Stimulated activated naive B cell treated with anti-CD40 and anti-IgM and Interleukin-4, amounts not matched to agents 10 μg/mL and 1 μg/mL and 100 μg/mL, for 72 hours (primary cell): ENCODE data around the gene CIAO3.
"Not testable (repeated sequence)": the region's sequence is repeated elsewhere in the genome, so short reads cannot be mapped to it uniquely, and the experiment has no call there.

Experiments
- ATAC-seq, 2 donors: fragments of 150-1000 bp; cut with Tn5 transposase; replicated peaks; 2 replicates each; pipeline ENCODE4 v1.10.0; 2021; ENCODE audit warnings: moderate library complexity in 1 of 2
- DNase-seq: peaks from one replicate; pipeline ENCODE4 v3.0.0; 2021
- H3K27ac Mint-ChIP-seq: one replicate; pipeline ENCODE4 v1.8.0; 2022; ENCODE audit warnings: mild to moderate bottlenecking, mixed read lengths
- H3K27me3 Mint-ChIP-seq, 2 donors: one replicate each; pipeline ENCODE4 v1.8.0; 2022; ENCODE audit warnings: mixed read lengths in 2 of 2
- H3K36me3 Mint-ChIP-seq, 2 donors: one replicate each; pipeline ENCODE4 v1.8.0; 2022; ENCODE audit warnings: mixed read lengths in 2 of 2, mild to moderate bottlenecking in 1 of 2
- H3K4me1 Mint-ChIP-seq, 2 donors: one replicate each; pipeline ENCODE4 v1.8.0; 2022; ENCODE audit warnings: mixed read lengths in 2 of 2, mild to moderate bottlenecking in 1 of 2
- H3K4me3 Mint-ChIP-seq, 2 donors: one replicate each; pipeline ENCODE4 v1.8.0; 2022; ENCODE audit warnings: mild to moderate bottlenecking in 2 of 2, mixed read lengths in 2 of 2, moderate library complexity in 1 of 2
- H3K9me3 Mint-ChIP-seq, 2 donors: one replicate each; pipeline ENCODE4 v1.8.0; 2022; ENCODE audit warnings: mixed read lengths in 2 of 2, mild to moderate bottlenecking in 1 of 2

The CIAO3 gene

DNA sequence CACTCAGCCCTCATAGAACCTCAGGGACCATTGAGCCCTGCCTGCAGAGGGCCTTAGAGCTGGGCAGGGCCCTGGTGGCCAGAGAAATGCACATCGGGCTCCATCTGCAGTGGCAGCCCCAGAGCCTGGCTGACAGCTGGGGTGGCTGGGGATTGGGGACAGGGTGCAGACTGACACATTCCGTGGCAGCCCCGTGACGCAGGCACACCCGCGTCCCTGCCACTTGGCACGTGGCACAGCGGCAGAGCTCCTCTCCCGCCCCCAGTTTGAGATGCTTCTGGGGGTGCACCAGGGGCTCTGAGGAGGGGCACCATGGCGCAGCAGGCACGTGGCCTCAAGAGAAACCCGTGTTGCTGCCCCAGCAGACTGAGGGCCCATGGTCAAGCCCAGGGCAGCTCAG, 37.4 kb downstream of the CIAO3 start:
- H3K4me3 Mint-ChIP-seq, result no peak overlapping the region
- no peaks in the 10 kb centered on the region for H3K9me3 Mint-ChIP-seq
- ATAC-seq (no peak), DNase-seq (no peak)
- H3K4me1 Mint-ChIP-seq, result peaks cover 7 to 11% of the 10 kb centered on the region in 2 donors
- H3K27ac Mint-ChIP-seq, result no peak overlapping the region
- H3K36me3 Mint-ChIP-seq, result peaks cover 0 to 3% of the 10 kb centered on the region in 2 donors
- H3K27me3 Mint-ChIP-seq, result peaks cover 49 to 76% of the 10 kb centered on the region in 2 donors

DNA sequence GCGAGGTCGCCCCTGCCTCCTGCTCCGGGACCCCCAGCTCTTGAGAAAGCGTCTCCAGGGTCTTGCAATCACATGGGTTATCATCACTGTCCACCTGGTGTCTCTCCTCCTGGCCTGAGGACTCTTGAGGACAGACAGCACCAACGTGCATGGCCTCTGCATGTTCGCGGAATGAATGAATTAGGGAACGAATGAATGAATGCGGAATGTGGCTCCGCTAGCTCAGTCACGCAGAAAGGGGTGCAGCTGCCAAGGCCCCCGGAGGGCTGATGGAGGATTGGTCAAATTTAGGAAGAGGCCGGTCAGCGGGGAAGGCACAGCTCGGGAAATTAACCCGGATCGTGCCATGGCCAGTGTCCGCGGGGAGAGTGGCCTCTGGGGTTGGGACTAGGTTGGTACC, 38.5 kb downstream of the CIAO3 start:
- peaks cover 6 to 7% of the 10 kb centered on the region in 2 donors for H3K4me1 Mint-ChIP-seq
- peaks cover 39 to 74% of the 10 kb centered on the region in 2 donors for H3K27me3 Mint-ChIP-seq
- H3K27ac Mint-ChIP-seq, result no peak overlapping the region
- ATAC-seq, result no peak
- DNase-seq, result no peak
- no peak overlapping the region for H3K4me3 Mint-ChIP-seq
- no peaks in the 10 kb centered on the region for H3K9me3 Mint-ChIP-seq
- peaks cover 0 to 3% of the 10 kb centered on the region in 2 donors for H3K36me3 Mint-ChIP-seq

DNA sequence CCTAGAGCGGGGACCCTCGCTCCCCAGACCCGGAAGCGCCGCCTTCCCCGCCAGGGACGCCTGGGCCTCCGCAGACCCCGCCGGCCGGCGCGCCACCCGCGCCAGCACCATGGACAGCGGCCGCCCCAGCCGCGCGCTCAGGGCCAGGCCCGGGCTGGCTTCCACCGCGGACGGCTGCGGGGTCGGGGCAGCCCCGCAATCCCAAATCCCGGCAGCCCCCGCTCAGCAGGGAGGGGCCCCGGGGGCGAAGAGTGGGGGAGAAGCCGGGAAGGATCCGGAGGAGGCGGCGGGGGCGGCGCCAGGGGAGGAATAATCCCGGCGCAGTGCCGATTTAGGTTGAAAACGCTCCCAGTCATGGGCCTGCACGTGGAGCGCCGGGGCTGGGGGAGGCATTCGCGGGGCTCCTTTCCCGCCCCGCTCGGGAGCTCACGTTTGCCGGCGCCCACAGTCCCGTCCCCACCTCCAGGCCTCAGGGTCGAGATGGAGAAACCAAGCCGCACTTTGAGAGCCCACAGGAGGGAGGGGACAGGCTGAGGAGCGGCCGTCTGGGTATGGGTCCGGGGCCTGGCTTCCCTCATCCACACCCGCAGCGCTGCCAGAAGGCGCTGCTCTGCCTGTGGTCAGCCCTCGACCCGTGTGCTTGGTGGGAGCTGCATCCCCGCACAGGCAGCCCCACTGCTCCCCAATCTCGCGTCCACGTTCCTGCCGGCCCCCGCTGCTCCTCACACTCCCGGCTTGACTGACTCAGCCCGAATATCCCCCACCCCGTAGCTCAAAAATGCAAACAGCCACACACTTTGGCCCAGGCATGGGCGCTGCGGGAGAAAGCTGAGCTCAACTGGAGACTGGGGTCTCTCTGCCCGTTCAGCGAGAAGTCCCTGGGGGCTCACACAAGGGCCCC, 39.9 kb downstream of the CIAO3 start:
- H3K27me3 Mint-ChIP-seq, result peaks cover 27 to 74% of the 10 kb centered on the region in 2 donors

DNA sequence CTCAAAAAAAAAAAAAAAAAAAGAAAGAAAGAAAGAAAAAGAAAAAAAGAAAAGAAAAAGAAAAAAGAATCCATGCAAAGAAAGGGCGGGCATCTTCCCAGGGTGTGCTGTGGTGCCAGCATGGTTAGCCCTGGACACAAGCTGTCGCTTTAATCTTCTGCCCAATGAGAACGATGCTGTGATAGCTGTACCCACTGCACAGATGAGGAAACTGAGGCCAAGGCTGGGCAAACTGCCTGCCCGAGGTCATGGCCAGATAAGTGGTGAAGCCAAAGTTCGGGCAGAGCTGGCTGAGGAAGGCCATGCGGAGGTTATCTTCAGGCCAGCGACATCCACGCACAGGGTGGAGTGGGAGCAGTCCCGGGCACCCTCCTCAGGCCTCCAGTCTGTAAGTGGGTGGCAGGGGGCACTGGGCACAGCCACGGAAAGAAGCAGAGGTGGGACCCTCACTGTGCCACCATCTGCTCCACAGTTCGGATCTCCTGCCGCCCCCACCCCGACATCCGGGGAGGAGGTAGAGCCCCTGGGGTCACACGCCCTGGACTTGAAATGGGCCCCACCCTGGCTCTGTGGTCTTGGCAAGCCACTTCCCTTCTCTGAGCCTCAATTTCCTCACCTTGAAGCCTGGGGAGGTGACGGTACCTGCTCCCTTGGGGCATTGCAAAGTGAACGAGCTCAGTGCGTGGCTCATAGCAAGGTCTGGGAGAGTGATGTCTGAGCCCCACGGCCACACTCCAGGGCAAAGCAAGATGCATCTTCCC, 41.7 kb downstream of the CIAO3 start:
- peaks cover 10 to 11% of the 10 kb centered on the region in 2 donors for H3K4me1 Mint-ChIP-seq
- H3K9me3 Mint-ChIP-seq, result no peaks in the 10 kb centered on the region
- DNase-seq, result no peak
- no peak for ATAC-seq
- peaks cover 3% of the 10 kb centered on the region in 2 donors for H3K36me3 Mint-ChIP-seq
- H3K27ac Mint-ChIP-seq, result no peak overlapping the region
- no peak overlapping the region for H3K4me3 Mint-ChIP-seq
- peaks cover 33 to 74% of the 10 kb centered on the region in 2 donors for H3K27me3 Mint-ChIP-seq

More for the DNA sequence above, 39.9 kb downstream of the CIAO3 start:
- peaks cover under 1 to 5% of the 10 kb centered on the region in 2 donors for H3K4me1 Mint-ChIP-seq
- DNase-seq, result no peak
- H3K27ac Mint-ChIP-seq, result no peak overlapping the region
- ATAC-seq, result peak; percentile 48 to 74
- no peak overlapping the region for H3K4me3 Mint-ChIP-seq
- H3K9me3 Mint-ChIP-seq, result no peaks in the 10 kb centered on the region
- peaks cover 0 to 3% of the 10 kb centered on the region in 2 donors for H3K36me3 Mint-ChIP-seq

DNA sequence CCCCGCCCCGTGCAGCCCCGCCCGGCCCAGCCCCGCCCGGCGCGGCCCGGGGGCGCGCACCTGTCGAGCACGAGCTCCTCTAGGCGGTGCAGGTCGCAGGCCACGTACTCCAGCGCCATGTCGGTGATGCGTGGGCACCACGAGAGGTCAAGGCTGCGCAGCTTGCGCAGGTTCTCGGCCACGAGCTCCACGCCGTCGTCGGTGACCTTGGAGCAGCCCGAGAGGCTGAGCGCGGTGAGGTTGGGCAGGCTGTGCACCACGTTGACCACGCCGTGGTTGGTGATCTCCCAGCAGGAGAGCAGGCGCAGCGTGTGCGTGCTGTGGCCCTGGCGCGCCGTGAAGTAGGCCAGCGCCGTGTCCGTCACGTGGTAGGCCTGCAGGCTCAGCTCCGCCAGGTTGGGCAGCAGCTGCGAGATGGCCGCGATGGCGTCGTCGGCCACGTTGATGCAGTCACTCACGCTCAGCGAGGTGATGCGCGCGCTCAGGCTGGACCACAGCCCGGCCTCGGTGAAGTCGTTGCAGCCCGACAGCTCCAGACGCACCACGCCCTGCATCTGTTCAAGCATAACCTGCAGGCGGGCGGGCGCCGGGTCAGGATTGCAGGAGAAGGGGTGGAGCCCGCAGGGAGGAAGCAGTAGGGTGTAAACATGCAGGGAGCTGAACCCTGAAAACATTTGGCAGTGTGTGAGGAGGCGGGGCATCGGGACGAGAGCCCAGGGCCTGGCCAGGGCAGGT, 45.3 kb downstream of the CIAO3 start:
- peaks cover 3 to 8% of the 10 kb centered on the region in 2 donors for H3K36me3 Mint-ChIP-seq
- ATAC-seq (peak; percentile 79 to 80), DNase-seq (peak; percentile 44)
- H3K27me3 Mint-ChIP-seq, result peaks cover 17 to 61% of the 10 kb centered on the region in 2 donors
- H3K4me3 Mint-ChIP-seq, result peak overlapping the region; percentile 78 to 83
- H3K4me1 Mint-ChIP-seq, result peaks cover 13 to 25% of the 10 kb centered on the region in 2 donors
- H3K27ac Mint-ChIP-seq, result peak overlapping the region; percentile 20
- peaks cover 2 to 5% of the 10 kb centered on the region in 2 donors for H3K9me3 Mint-ChIP-seq

DNA sequence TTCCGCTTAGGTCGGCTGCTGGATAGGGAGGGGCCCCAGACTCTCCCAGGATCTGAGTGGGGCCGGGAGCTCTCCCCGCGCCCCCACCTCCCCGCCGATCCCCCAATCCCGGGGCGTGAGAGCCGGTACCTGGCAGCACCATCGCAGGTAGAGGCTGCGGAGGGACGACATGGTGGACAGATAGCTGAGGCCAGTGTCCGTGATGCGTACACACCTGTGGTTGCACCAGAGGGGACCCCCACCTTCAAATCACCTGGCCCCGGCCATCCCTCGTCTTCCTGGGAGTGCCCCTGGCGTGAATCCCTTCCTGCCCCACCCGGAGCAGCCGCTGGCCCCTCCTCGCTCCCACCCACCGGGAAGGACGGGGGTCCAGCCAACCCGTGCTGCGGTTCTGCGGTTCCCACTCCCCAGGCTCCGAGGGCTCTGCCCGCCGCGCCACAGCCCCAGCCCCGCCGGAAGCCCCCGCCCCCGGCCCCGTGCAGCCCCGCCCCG, 45.9 kb downstream of the CIAO3 start:
- Mint-ChIP-seq H3K4me3 (peak overlapping the region in 1 of 2 donors; percentile 75), H3K9me3 (peaks cover 2 to 5% of the 10 kb centered on the region in 2 donors), H3K36me3 (peaks cover 3 to 9% of the 10 kb centered on the region in 2 donors), H3K4me1 (peaks cover 13 to 32% of the 10 kb centered on the region in 2 donors), H3K27ac (no peak overlapping the region), H3K27me3 (peaks cover 17 to 56% of the 10 kb centered on the region in 2 donors)
- DNase-seq (no peak), ATAC-seq (peak in 1 of 2 donors; percentile 1)

DNA sequence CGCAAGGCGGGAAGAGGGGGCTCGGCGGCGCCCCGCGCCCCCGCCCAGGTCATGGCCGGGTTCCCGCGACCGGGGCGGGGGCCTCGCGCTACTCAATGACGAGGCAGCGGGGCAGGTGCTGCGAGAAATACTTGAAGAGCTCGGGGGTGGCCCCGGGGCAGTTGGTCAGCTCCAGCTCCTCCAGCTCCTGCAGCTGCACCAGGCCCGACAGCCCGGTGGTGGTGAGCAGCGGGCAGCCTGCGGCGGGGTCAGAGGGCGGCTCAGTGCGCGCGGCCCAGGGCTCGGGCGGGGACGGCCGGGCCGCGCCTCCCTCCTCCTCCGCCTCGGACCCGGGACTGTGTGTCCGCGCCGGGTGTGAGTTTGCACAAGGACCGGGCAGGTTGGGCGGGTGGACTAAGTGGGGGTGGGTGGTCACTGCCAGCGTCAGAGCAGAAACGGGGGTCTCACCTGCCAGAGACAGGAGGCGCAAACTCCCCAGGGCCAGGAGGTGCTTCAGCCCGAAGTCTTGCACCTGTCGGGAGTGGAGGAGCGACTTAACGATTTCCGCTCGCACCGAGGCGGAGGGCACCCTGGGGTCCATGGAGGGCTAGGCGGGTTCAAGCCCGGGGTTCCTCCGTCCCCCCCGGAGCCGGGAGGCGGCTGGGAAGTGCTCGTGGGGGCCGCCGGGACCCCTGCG, 46.5 kb downstream of the CIAO3 start:
- Mint-ChIP-seq H3K9me3 (peaks cover 2 to 5% of the 10 kb centered on the region in 2 donors), H3K36me3 (peaks cover 3 to 9% of the 10 kb centered on the region in 2 donors), H3K27me3 (peaks cover 17 to 52% of the 10 kb centered on the region in 2 donors), H3K4me3 (peak overlapping the region; percentile 67 to 75), H3K4me1 (peaks cover 15 to 35% of the 10 kb centered on the region in 2 donors), H3K27ac (no peak overlapping the region)
- DNase-seq (no peak), ATAC-seq (no peak)

DNA sequence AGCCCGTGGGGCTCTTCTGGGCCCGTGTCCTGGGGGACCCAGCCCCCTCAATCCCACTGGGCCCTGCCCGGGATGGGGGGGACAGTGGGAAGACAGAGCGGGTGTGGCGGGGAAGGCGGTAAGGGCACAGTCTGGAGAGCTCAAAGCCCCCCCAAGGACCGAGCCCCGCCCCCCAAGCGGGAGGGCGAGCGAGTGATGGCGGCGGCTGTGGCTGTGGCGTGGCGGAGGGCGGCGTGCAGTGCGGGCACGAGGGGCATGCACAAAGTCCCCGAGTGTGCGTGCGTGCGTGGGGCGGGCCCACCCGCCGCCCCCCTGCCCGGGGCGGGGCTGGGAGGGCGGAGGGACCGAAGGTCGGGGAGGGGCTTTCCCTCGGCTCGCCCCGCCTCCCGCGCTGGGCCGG, 47.0 kb downstream of the CIAO3 start:
- Mint-ChIP-seq H3K9me3 (peaks cover 2 to 5% of the 10 kb centered on the region in 2 donors), H3K4me1 (peaks cover 19 to 41% of the 10 kb centered on the region in 2 donors), H3K27ac (peak overlapping the region; percentile 31), H3K36me3 (peaks cover 3 to 9% of the 10 kb centered on the region in 2 donors), H3K4me3 (peak overlapping the region; percentile 74 to 77), H3K27me3 (peaks cover 17 to 50% of the 10 kb centered on the region in 2 donors)
- DNase-seq, result no peak
- ATAC-seq, result no peak

DNA sequence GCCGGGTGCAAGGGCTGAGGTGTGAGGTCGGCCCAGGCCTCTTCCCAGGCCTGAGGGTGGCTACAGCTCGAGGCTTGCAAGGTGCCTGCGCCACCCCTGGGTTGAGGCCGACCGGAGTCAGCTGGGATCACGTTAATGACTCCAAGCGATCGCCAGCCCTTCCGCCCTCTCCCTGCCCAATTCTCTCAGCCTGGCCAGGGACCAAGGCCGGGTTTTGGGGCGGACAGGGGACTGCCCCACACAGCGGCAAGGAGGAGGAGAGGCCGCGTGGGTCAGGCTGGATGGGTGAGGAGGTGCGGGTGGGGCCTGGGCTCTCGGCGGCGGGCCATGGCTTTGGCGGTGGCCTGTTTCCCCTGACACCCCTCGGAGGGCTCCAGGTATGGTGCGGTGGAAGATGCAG, 47.4 kb downstream of the CIAO3 start:
- DNase-seq, result no peak
- Mint-ChIP-seq H3K36me3 (peaks cover 3 to 9% of the 10 kb centered on the region in 2 donors), H3K4me3 (peak overlapping the region; percentile 74 to 77), H3K27ac (peak overlapping the region; percentile 75), H3K9me3 (peaks cover 2 to 5% of the 10 kb centered on the region in 2 donors), H3K4me1 (peaks cover 20 to 45% of the 10 kb centered on the region in 2 donors), H3K27me3 (peaks cover 17 to 46% of the 10 kb centered on the region in 2 donors)
- no peak for ATAC-seq

DNA sequence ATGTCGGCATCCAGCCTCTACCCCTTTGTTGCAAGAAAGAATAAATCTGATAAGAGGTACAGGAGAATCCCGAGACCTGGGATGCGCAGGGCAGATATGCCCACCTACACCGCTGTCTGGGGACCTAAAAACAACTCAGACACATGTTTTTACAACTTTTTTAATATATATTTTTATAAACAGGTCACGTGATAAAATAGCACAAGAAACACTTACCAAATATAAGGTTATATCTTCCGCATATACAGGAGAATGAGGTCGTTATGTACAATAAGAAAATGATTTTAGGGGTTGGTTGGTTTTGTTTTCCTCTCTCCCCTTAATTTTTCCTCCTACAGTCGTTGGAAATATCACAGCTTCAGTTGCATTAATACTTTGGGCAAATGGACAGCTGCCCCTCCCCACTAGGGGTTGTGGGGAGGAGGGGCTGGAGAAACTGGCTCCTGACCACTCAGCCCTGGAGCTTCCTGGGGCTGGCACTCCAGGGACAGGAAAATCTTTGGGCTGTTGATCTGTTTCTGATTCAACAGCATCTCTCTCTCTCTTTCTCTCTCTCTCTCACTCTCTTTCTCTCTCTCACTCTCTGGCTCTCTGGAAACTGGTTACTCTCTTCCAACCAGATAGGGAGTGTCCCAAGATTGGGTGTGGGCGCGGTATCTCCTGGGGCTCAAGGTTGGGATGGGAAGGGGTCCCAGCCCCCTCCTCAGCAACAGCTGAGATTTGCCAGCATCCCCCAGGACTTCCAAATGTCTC, 48.3 kb downstream of the CIAO3 start:
- no peak for DNase-seq
- ATAC-seq, result no peak
- Mint-ChIP-seq H3K9me3 (peaks cover 2 to 5% of the 10 kb centered on the region in 2 donors), H3K36me3 (peaks cover 3 to 9% of the 10 kb centered on the region in 2 donors), H3K4me3 (no peak overlapping the region), H3K27me3 (peaks cover 17 to 40% of the 10 kb centered on the region in 2 donors), H3K4me1 (peaks cover 20 to 49% of the 10 kb centered on the region in 2 donors), H3K27ac (no peak overlapping the region)

DNA sequence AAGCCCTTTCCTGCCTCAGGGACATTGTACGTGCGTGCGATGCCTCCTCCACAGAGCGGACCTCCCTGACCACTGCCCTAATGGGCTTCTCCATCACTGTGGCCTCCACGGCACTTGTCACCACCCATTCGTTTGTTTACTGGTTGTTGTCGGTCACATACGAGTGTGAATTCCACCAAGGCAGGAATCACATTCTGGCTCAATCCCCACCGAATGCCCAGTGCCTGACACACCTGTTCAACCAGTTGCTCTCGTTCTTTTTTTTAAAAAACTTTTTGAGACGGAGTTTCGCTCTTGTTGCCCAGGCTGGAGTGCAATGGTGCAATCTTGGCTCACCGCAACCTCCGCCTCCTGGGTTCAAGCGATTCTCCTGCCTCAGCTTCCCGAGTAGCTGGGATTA, 49.6 kb downstream of the CIAO3 start:
- not testable (repeated sequence) for H3K9me3 Mint-ChIP-seq, DNase-seq, ATAC-seq
- H3K27me3 Mint-ChIP-seq, result peaks cover 17 to 27% of the 10 kb centered on the region in 2 donors
- H3K4me1 Mint-ChIP-seq, result peaks cover 20 to 50% of the 10 kb centered on the region in 2 donors
- peaks cover 6 to 11% of the 10 kb centered on the region in 2 donors for H3K36me3 Mint-ChIP-seq
- peak overlapping the region; percentile 87 for H3K27ac Mint-ChIP-seq
- H3K4me3 Mint-ChIP-seq, result peak overlapping the region; percentile 50 to 63

DNA sequence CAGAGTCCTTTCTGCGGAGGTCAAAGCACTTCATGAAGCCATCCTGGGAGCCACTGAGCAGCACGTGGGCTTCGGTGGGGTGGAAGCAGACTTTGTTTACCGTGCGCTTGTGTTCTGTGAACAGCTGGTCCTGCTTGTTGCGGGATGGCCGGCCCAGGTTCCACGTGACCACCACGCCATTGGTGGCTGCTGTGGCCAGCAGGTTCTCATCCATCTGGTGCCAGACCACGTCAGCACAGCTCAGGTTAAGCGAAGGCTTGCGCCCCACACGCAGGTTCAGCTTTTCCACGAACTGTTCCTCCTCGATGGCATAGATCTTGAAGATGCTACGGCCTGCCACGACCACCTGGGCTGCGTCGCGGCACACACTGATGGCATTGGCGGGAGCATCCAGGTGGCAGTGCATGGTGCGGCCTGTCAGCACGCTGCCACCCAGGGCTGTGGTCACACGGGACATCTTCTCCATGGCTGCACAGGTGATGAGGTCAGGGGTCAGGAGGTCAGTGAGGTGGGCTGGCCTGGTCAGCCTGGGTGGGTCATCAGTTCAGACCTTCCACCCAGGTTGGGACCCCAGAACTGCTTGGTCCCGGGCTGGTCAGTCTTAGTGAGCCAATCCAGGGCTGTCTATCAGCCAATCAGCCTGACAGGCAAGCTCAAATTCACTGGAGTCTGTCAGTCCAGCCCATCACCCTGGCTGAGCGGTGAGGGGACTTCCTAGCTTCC, 51.5 kb downstream of the CIAO3 start:
- peak; percentile 12 to 25 for ATAC-seq

More for the DNA sequence above, 51.5 kb downstream of the CIAO3 start:
- H3K36me3 Mint-ChIP-seq, result peaks cover 11 to 20% of the 10 kb centered on the region in 2 donors
- peak overlapping the region; percentile 88 to 92 for H3K4me3 Mint-ChIP-seq
- peaks cover 10 to 17% of the 10 kb centered on the region in 2 donors for H3K27me3 Mint-ChIP-seq
- DNase-seq, result no peak
- peaks cover 2 to 5% of the 10 kb centered on the region in 2 donors for H3K9me3 Mint-ChIP-seq
- H3K4me1 Mint-ChIP-seq, result peaks cover 18 to 57% of the 10 kb centered on the region in 2 donors
- peak overlapping the region; percentile 94 for H3K27ac Mint-ChIP-seq
